ENCODE data around the gene RAPH1.

GRCh38 chr2:203444738-203445137 is 90.4 kb downstream of the RAPH1 start:
- TF ChIP-seq CTCF (IDR thresholded peaks at IDR 0.05; ENCODE audit: low read depth, low read length) (no peak), EZH2phosphoT487 (IDR thresholded peaks at IDR 0.05; ENCODE audit: low read depth) (no peak)
